ENCODE data around the gene MRPL51.
"Not testable (repeated sequence)": the region's sequence is repeated elsewhere in the genome, so short reads cannot be mapped to it uniquely, and the experiment has no call there.

MRPL51 gene

DNA sequence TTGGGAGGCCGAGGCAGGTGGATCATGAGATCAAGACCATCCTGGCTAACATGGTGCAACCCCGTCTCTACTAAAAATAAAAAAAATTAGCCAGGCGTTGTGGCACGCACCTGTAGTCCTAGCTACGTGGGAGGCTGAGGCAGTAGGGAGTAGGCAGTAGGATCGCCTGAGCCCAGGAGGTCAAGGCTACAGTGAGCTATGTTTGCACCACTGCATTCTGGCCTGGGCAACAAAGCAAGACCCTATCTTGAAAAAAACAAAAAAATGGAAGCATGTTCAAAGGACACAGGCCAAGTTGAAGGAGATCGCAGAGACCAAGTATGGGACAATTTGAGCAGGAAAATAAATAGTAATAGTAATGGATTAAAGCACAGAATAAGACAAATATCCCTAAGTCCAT, 15.0 kb upstream of the MRPL51 start:
- in situ Hi-C loops (cut with MboI; ENCODE audit: low pct_unique_long_range_greater_than_20kb, low sequenced_read_pairs, unreplicated experiment): no loop called here
- DNase-seq (ENCODE audit: low spot score): no peak
- TF ChIP-seq, protein P1, sequence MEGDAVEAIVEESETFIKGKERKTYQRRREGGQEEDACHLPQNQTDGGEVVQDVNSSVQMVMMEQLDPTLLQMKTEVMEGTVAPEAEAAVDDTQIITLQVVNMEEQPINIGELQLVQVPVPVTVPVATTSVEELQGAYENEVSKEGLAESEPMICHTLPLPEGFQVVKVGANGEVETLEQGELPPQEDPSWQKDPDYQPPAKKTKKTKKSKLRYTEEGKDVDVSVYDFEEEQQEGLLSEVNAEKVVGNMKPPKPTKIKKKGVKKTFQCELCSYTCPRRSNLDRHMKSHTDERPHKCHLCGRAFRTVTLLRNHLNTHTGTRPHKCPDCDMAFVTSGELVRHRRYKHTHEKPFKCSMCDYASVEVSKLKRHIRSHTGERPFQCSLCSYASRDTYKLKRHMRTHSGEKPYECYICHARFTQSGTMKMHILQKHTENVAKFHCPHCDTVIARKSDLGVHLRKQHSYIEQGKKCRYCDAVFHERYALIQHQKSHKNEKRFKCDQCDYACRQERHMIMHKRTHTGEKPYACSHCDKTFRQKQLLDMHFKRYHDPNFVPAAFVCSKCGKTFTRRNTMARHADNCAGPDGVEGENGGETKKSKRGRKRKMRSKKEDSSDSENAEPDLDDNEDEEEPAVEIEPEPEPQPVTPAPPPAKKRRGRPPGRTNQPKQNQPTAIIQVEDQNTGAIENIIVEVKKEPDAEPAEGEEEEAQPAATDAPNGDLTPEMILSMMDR (IDR thresholded peaks at IDR 0.05; ENCODE audit: extremely low read depth, insufficient read depth, missing control alignments): no peak

DNA sequence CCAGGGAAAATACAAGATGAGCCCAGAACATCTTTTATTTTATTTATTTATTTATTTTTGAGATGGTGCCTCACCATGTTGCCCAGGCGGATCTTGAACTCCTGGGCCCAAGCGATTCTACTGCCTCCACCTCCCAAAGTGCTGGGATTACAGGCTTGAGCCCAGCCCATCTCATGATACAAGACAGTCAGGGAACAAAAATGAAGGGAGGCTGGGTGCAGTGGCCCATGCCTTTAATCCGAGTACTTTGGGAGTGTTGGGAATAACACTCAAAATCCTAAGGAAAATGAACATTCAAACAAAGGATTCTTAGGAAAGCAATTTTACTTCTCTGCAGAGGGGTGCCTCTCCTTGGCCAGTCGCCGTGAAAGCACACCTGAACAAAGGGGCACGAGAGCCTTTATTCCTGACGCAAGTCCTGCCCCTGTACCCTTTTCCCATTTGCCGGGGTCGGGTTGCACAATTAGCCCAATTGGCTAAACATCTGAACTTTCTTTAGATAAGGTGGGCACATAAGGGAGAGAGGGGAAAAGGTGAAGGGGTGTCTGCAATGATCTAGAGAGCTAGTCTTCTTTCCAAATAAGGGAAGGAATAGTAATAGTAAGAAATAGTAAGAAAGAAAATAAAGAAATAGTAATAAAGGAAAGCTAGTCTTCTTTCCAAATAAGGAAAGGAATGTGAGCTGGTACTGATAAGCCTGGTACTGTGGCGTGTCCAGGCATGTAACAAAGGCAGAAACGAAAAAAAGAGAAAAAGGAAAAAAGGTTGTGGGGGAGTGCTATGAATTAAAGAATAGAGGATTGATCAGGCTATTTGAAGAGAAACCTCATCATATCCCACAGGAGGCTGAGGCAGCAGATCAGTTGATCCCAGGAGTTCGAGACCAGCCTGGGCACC, 14.3 kb upstream of the MRPL51 start:
- TF ChIP-seq, protein P1 (IDR thresholded peaks at IDR 0.05; ENCODE audit: extremely low read depth, insufficient read depth, missing control alignments): no peak
- DNase-seq (ENCODE audit: low spot score): no peak
- in situ Hi-C loops (cut with MboI; ENCODE audit: low pct_unique_long_range_greater_than_20kb, low sequenced_read_pairs, unreplicated experiment): no loop called here

DNA sequence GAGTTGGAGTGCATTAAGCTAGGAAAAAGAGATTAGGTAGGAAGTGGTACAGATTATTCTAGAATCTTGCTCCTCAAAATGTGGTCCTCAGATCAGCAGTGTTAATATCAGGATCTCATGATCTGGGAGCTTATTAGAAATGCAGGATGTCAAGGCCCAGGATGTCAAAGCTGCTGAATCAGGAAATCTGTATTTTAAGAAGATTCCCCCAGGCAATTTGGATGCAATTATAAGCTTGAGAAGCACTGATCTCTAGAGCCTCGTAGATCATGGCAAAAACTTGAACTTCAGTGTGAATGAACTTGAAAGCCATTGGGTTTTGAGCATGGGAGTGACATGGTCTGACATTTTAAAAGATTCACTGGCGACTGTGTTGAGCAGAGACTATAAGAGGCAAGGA, 7.4 kb upstream of the MRPL51 start:
- in situ Hi-C loops (cut with MboI; ENCODE audit: low pct_unique_long_range_greater_than_20kb, low sequenced_read_pairs, unreplicated experiment): no loop called here
- TF ChIP-seq, protein P1 (IDR thresholded peaks at IDR 0.05; ENCODE audit: extremely low read depth, insufficient read depth, missing control alignments): no peak
- no peak for DNase-seq (ENCODE audit: low spot score)

DNA sequence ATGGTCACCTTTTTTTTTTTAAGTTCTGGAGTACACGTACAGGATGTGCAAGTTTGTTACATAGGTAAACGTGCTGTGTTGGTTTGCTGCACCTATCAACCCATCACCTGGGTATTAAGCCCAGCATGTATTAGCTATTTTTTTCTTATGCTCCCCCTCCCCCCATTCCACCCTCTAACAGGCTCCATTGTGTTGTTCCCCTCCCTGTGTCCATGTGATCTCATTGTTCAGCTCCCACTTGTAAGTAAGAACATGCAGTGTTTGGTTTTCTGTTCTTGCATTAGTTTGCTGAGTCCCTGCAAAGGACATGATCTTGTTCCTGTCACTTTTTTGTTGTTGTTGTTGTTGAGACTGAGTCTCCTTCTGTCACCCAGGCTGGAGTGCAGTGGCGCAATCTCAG, 4.2 kb upstream of the MRPL51 start:
- DNase-seq (ENCODE audit: low spot score); in situ Hi-C loops (cut with MboI; ENCODE audit: low pct_unique_long_range_greater_than_20kb, low sequenced_read_pairs, unreplicated experiment): not testable (repeated sequence)

DNA sequence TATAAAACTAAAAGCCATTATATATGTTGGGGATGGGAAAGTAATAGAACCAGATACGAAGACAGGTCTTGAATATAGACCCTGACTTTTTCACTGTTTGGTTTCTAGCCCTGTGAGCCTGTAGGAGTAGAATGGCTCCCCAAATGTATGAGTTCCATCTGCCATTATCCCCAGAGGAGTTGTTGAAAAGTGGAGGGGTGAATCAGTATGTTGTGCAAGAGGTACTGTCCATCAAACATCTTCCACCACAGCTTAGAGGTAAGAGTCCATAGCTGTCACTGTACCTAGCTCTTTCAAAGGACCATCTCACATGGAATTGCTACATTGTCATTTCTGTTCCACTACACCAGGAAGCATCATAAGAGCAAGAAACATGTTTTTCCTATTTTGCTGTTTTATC, 1.9 kb upstream of the MRPL51 start:
- DNase-seq (ENCODE audit: low spot score): no peak
- TF ChIP-seq, protein P1 (IDR thresholded peaks at IDR 0.05; ENCODE audit: extremely low read depth, insufficient read depth, missing control alignments): no peak
- in situ Hi-C loops (cut with MboI; ENCODE audit: low pct_unique_long_range_greater_than_20kb, low sequenced_read_pairs, unreplicated experiment): no loop called here

DNA sequence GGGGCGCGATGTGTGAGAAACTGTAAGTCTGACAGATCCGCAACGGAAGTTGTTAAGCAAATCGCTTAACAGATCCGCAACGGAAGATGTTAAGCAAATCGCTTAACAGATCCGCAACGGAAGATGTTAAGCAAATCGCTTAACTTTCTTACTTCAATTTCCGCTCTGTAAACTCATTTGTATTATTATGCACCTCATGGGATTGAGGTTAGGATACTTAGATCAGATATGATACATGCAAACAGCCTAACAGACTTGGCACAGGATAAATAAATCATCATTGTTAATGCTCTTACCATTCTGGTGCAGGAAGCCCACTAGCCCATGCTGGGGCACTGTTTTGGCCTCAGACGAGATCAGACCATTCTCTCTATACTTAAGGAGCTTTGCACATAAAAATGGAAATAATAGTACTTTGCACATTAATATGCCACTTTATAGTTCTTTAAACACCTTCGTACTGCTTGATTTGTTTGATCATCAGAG, 1.2 kb upstream of the MRPL51 start:
- DNase-seq (ENCODE audit: low spot score): no peak
- TF ChIP-seq, protein P1 (IDR thresholded peaks at IDR 0.05; ENCODE audit: extremely low read depth, insufficient read depth, missing control alignments): no peak

DNA sequence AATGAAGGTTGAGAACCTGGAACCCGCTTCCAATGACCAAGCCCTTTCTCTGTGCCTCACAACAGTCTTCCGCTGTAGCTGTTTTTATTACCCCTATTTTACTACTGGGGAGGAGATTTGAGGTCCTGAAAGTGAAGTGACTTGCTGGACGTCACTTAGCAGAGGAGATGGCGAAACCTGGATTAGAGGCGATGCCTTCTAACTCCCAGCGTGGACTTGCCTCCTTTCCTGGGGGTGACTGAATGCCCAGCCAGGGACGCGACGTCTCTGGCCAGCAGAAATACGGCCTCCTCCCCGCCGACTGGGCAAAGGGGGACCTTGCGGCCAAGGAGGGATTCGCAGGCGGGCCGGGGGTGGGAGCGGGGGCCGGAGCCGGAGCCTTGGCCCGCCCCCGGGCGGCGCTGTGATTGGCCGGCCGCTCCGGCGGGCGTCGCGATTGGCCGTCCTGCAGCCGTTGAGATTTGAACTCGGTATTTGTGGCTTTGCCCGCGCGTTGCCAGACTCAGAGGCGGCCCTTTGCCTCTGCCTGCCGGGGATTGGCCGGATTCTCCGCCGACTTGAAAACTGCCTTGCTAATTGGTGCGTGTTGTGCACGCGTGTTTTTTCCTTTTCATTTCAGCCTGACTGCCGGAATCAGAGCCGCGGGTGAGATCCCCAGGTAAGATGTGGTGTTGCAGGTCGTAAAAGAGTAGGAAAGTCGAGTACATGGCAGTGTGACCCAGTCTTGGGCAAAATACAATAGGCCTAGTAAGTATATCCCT, 615 bp upstream of the MRPL51 start, which contains the start of gene NCAPD2:
TSS of gene NCAPD2 (plus strand) at position 606 of the 761 bp plus-strand sequence. CDS start 997 bp downstream, outside the sequence.
- in situ Hi-C loops (cut with MboI; ENCODE audit: low pct_unique_long_range_greater_than_20kb, low sequenced_read_pairs, unreplicated experiment): no loop called here
- TF ChIP-seq, protein P1 (IDR thresholded peaks at IDR 0.05; ENCODE audit: extremely low read depth, insufficient read depth, missing control alignments): no peak
- peak; percentile 95 for DNase-seq (ENCODE audit: low spot score)

More for the DNA sequence above, 1.2 kb upstream of the MRPL51 start:
- in situ Hi-C loops (cut with MboI; ENCODE audit: low pct_unique_long_range_greater_than_20kb, low sequenced_read_pairs, unreplicated experiment): no loop called here

DNA sequence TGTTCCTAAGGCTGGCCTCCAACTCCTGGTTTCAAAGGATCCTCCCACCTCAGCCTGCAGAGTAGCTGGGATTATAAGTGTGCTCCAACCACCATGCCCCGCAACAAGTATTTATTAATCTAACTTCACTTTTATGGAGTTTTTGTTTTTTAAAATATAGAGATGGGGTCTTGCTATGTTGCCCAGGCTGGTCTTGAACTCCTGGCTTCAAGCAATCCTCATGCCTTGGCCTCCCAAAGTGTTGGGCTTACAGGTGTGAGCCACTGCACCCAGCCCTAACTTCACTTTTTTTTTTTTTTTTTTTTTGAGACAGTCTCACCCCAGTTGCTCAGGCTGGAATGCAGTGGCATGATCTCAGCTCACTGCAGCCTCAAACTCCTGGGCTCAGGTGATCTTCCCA, 2.4 kb downstream of the MRPL51 start:
- in situ Hi-C loops (cut with MboI; ENCODE audit: low pct_unique_long_range_greater_than_20kb, low sequenced_read_pairs, unreplicated experiment); DNase-seq (ENCODE audit: low spot score): not testable (repeated sequence)
